Astrocyte (in vitro differentiated cells and primary cell): ENCODE measurements around the gene GLUL. TPM values are rescaled to one million over a fixed set of nuclear protein-coding genes. Genes with fewer than 3 reads are reported as not detected.

ENCODE experiments used
- DNase-seq: peaks from one replicate; pipeline ENCODE4 v3.0.0-alpha.2; 2010; ENCODE audit warnings: low read depth
- FAIRE-seq: peaks from 2 replicates; lab custom pipeline; 2011; peaks lifted over from hg19 to GRCh38; lab: Jason Lieb, UNC
- H2AFZ ChIP-seq: 2 replicates; pipeline ENCODE4 v1.6.0; 2012; ENCODE audit warnings: low read depth, low read length, inconsistent platforms
- H3K27ac ChIP-seq: 2 replicates; pipeline ENCODE4 v1.5.1; 2011; ENCODE audit warnings: low read depth, low read length, inconsistent platforms
- H3K27me3 ChIP-seq: 2 replicates; pipeline ENCODE4 v1.6.0; 2011; ENCODE audit warnings: low read length, inconsistent platforms; ENCODE audit not compliant: insufficient read depth
- H3K36me3 ChIP-seq: 2 replicates; pipeline ENCODE4 v1.5.1; 2011; ENCODE audit warnings: low read length, inconsistent platforms; ENCODE audit not compliant: insufficient read depth
- H3K4me1 ChIP-seq: 2 replicates; pipeline ENCODE4 v1.5.1; 2011; ENCODE audit warnings: low read length, inconsistent platforms; ENCODE audit not compliant: insufficient read depth
- H3K4me2 ChIP-seq: 2 replicates; pipeline ENCODE4 v1.6.0; 2012; ENCODE audit warnings: low read length, inconsistent platforms
- H3K4me3 ChIP-seq: 2 replicates; pipeline ENCODE4 v1.5.1; 2011; ENCODE audit warnings: low read depth, mild to moderate bottlenecking, low read length, inconsistent platforms; ENCODE audit not compliant: insufficient read depth
- H3K79me2 ChIP-seq: 2 replicates; pipeline ENCODE4 v1.6.0; 2012; ENCODE audit warnings: mild to moderate bottlenecking, low read length, inconsistent platforms; ENCODE audit not compliant: insufficient read depth
- H3K9ac ChIP-seq: 2 replicates; pipeline ENCODE4 v1.6.0; 2012; ENCODE audit warnings: mild to moderate bottlenecking, low read length, inconsistent platforms
- H3K9me3 ChIP-seq: 2 replicates; pipeline ENCODE4 v1.5.1; 2012; ENCODE audit warnings: low read depth, mild to moderate bottlenecking, low read length, inconsistent platforms; ENCODE audit not compliant: insufficient read depth
- H4K20me1 ChIP-seq: 2 replicates; pipeline ENCODE4 v1.6.0; 2012; ENCODE audit warnings: low read length, inconsistent platforms; ENCODE audit not compliant: insufficient read depth
- H3K27ac Mint-ChIP-seq: one replicate; pipeline ENCODE4 v1.8.0; 2021; ENCODE audit warnings: mild to moderate bottlenecking, mixed read lengths; ENCODE audit not compliant: unreplicated experiment
- H3K27me3 Mint-ChIP-seq: one replicate; pipeline ENCODE4 v1.8.0; 2021; ENCODE audit warnings: low read depth, mixed read lengths; ENCODE audit not compliant: unreplicated experiment
- H3K36me3 Mint-ChIP-seq: one replicate; pipeline ENCODE4 v1.8.0; 2021; ENCODE audit warnings: low read depth, mixed read lengths; ENCODE audit not compliant: unreplicated experiment
- H3K4me1 Mint-ChIP-seq: one replicate; pipeline ENCODE4 v1.8.0; 2021; ENCODE audit warnings: low read depth, mixed read lengths; ENCODE audit not compliant: unreplicated experiment
- H3K4me3 Mint-ChIP-seq: one replicate; pipeline ENCODE4 v1.8.0; 2021; ENCODE audit warnings: mild to moderate bottlenecking, moderate library complexity, mixed read lengths; ENCODE audit not compliant: unreplicated experiment
- H3K9me3 Mint-ChIP-seq: one replicate; pipeline ENCODE4 v1.8.0; 2021; ENCODE audit warnings: mild to moderate bottlenecking, mixed read lengths; ENCODE audit not compliant: unreplicated experiment
- CTCF ChIP-seq: IDR thresholded peaks from 2 replicates; pipeline ENCODE4 v1.5.1; 2011; ENCODE audit warnings: low read depth, mild to moderate bottlenecking, inconsistent platforms, low read length, moderate library complexity; ENCODE audit not compliant: insufficient read depth
- EZH2 ChIP-seq: IDR thresholded peaks from 2 replicates; pipeline ENCODE4 v1.6.1; 2012; ENCODE audit warnings: mild to moderate bottlenecking, low read length, inconsistent platforms; ENCODE audit not compliant: insufficient read depth
- total RNA-seq: library from RNA; stranded (reverse); gene quantifications from 2 replicates; pipeline ENCODE4 v1.2.1, GENCODE V29; 2021

The GLUL gene
- total RNA-seq, 1 donor from 2014 or later = 158 TPM

- no peaks in the 10 kb centered on the region for H3K36me3 Mint-ChIP-seq
- H3K4me1 Mint-ChIP-seq = peaks cover 8% of the 10 kb centered on the region
- peaks cover 8% of the 10 kb centered on the region for H3K27me3 ChIP-seq
- H3K9me3 Mint-ChIP-seq = peaks cover 4% of the 10 kb centered on the region
- no peaks in the 10 kb centered on the region for H4K20me1 ChIP-seq
- peaks cover 16% of the 10 kb centered on the region for H3K27me3 Mint-ChIP-seq
- FAIRE-seq = no peak
- no peak for DNase-seq
- H3K4me3 ChIP-seq = no peak overlapping the region
- H3K4me3 Mint-ChIP-seq = no peak overlapping the region
- H3K27ac Mint-ChIP-seq = no peak overlapping the region
- no peak overlapping the region for H3K9ac ChIP-seq
- H3K36me3 ChIP-seq = no peaks in the 10 kb centered on the region
- no peak overlapping the region for H2AFZ ChIP-seq
- H3K9me3 ChIP-seq = no peaks in the 10 kb centered on the region
- no peak for TF ChIP-seq EZH2
- TF ChIP-seq CTCF = no peak
- H3K4me2 ChIP-seq = no peak overlapping the region
- no peak overlapping the region for H3K27ac ChIP-seq
- H3K79me2 ChIP-seq = no peaks in the 10 kb centered on the region
- H3K4me1 ChIP-seq = no peaks in the 10 kb centered on the region
Measured at GRCh38 chr1:182413486-182413885, 21.9 kb upstream of the GLUL start.

GRCh38 chr1:182410620-182411273, 19.2 kb upstream of the GLUL start:
- Mint-ChIP-seq H3K36me3 (no peaks in the 10 kb centered on the region), H3K4me1 (peaks cover 6% of the 10 kb centered on the region), H3K9me3 (peaks cover 4% of the 10 kb centered on the region), H3K27me3 (peaks cover 12% of the 10 kb centered on the region), H3K27ac (no peak overlapping the region), H3K4me3 (no peak overlapping the region)
- H3K79me2 ChIP-seq = no peaks in the 10 kb centered on the region
- TF ChIP-seq EZH2 (no peak), CTCF (no peak)
- no peaks in the 10 kb centered on the region for H3K9me3 ChIP-seq
- H3K27me3 ChIP-seq = peaks cover 4% of the 10 kb centered on the region
- H3K4me2 ChIP-seq = no peak overlapping the region
- no peak overlapping the region for H3K9ac ChIP-seq
- no peak overlapping the region for H2AFZ ChIP-seq
- no peak for DNase-seq
- H3K4me1 ChIP-seq = no peaks in the 10 kb centered on the region
- no peak for FAIRE-seq
- no peak overlapping the region for H3K27ac ChIP-seq
- no peaks in the 10 kb centered on the region for H3K36me3 ChIP-seq
- no peaks in the 10 kb centered on the region for H4K20me1 ChIP-seq
- H3K4me3 ChIP-seq = no peak overlapping the region

GRCh38 chr1:182410138-182410537, 18.5 kb upstream of the GLUL start:
- no peak overlapping the region for H3K4me2 ChIP-seq
- no peak for DNase-seq
- H3K36me3 ChIP-seq = no peaks in the 10 kb centered on the region
- Mint-ChIP-seq H3K27ac (no peak overlapping the region), H3K4me3 (no peak overlapping the region), H3K36me3 (no peaks in the 10 kb centered on the region), H3K4me1 (peaks cover 4% of the 10 kb centered on the region), H3K27me3 (peaks cover 11% of the 10 kb centered on the region), H3K9me3 (peaks cover 4% of the 10 kb centered on the region)
- H3K4me1 ChIP-seq = no peaks in the 10 kb centered on the region
- no peaks in the 10 kb centered on the region for H3K9me3 ChIP-seq
- H4K20me1 ChIP-seq = no peaks in the 10 kb centered on the region
- H3K27me3 ChIP-seq = peaks cover 3% of the 10 kb centered on the region
- H3K9ac ChIP-seq = no peak overlapping the region
- no peak overlapping the region for H2AFZ ChIP-seq
- no peak for TF ChIP-seq CTCF
- TF ChIP-seq EZH2 = no peak
- H3K79me2 ChIP-seq = no peaks in the 10 kb centered on the region
- no peak overlapping the region for H3K4me3 ChIP-seq
- H3K27ac ChIP-seq = no peak overlapping the region
- FAIRE-seq = no peak
